Raji (cell line): ENCODE measurements around the gene CIB4.

ENCODE experiments used
- POLR2A ChIP-seq: IDR thresholded peaks from 2 replicates; pipeline ENCODE4 v1.6.1; 2011; ENCODE audit warnings: low read depth, low read length, control low read depth; ENCODE audit not compliant: insufficient read depth

The CIB4 gene

DNA sequence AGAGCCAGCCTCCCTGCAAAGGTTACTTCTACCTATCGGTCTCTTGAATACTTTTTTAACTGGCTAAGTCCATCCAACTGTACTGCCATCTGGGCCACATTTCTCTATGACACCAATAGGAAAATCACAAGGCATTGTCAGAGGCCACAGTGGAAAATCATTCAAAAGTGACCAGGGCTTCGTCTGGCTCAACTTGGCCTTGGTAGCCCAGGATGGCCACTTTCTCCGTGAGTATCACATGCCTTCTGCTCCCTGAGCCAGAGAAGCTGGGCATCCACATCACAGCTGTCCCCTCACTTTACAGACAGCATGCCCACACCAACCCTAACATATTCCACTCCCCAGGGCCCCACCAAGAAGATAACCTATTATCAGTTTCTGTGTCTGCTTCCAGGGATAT is 5.8 kb downstream of the CIB4 start:
- TF ChIP-seq POLR2A, result no peak

GRCh38 chr2:26634636-26635230 is 6.4 kb downstream of the CIB4 start:
- no peak for TF ChIP-seq POLR2A

DNA sequence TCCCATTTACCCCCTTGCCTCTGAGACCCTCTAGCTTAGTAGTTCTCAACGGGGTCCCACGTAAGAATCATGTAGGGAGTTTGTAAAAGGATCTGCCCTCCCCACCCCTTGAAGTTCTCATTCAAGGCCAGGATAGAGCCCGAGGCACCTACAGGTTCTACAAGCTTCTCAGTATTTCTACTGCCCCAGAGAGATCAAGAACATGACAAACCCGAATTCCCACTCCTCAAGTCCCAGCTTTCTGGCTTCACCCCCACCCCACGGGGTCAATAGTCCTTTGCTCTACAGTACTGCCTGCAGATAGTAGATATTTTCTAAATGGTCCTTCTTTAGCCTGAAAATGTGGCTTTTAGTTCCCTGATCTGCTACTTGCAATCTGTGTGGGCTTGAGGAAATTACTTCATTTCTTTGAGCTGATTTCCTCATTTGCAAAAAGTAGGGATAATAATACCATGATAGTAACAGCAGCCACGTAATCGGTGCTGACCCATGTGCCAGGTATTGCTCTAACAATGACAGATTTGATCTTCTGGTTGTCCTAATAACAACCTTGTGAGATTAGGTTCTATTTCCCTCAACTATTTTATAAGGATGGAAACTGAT is 7.1 kb downstream of the CIB4 start:
- TF ChIP-seq POLR2A, result no peak

DNA sequence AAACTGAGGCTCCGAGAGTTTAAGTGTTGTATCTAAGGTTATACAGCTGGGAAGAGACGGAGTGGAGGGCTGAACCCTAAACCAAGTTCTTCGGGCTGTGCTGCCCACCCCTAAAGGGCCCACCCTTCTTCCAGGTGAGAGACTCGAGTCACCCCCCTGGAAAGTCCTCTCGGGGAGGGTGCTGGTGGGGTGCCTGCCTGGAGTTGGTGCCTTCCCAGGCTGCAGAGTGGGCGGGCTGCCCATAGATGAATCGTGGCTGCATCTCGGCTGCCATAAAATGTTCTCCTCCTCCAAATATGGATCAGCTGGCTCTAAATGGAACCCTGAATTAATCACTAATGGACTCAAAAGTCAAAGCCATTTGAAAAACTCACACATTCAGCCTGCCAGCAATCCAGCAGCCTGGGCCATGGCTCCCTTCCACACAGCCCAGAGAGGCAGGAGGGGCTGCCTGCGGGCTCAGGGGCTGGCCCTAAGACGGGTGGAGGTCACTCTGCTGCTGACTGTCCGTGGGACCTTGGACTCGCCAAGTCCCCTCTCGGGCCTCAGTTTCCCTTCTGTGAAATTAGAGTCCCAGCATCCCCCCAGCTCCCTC is 7.7 kb downstream of the CIB4 start:
- no peak for TF ChIP-seq POLR2A

DNA sequence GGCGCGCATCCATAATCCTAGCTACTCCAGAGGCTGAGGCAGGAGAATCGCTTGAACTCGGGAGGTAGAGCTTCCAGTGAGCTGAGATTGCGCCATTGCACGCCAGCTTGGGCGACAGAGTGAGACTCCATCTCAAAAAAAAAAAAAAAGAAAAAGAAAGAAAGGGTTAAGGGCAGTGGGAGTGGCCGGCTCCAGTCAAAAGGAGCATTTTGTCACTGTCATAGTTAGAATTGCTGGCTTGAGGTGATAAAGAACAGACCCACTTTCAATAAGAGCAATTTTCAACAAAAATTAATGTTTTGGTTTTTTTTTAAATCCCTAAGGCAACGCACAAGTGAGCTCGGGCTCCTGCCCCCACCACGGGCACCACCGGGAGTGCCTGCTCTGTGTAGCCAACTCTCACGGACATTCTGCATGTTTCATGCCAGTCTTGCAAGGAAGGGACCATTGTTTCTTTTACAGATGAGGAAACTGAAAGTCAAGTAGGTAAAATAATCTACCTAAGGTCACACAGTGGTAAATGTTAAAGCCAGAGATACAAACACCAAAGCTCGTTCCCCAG is 8.5 kb downstream of the CIB4 start:
- TF ChIP-seq POLR2A, result no peak

GRCh38 chr2:26631401-26632170 is 9.6 kb downstream of the CIB4 start:
- no peak for TF ChIP-seq POLR2A

GRCh38 chr2:26630669-26631360 is 10.4 kb downstream of the CIB4 start:
- TF ChIP-seq POLR2A, result no peak

DNA sequence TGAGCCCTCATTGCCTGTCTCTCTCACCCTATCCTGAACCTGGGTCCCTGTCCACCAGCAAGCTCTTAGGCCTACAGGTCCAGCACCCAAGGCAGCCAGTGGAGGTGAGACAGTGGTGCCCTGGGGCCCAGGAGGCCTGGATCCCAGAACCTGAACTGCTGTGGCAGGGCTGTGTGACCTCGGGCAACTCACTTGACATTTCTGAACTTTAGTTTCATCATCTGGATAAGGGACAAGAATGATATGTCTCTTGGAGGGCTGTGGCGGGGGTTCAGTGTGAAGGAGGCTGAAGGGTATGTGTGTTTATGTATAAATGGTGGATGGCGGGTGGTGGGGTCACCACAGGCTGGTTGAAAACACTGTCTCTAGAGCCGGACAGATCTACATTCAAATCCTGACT is 10.9 kb downstream of the CIB4 start:
- TF ChIP-seq POLR2A, result no peak

GRCh38 chr2:26629751-26630150 is 11.4 kb downstream of the CIB4 start:
- no peak for TF ChIP-seq POLR2A

GRCh38 chr2:26629346-26629630 is 11.9 kb downstream of the CIB4 start:
- TF ChIP-seq POLR2A, result no peak

- TF ChIP-seq POLR2A, result no peak
Observed at GRCh38 chr2:26628561-26629345, 12.4 kb downstream of the CIB4 start.

DNA sequence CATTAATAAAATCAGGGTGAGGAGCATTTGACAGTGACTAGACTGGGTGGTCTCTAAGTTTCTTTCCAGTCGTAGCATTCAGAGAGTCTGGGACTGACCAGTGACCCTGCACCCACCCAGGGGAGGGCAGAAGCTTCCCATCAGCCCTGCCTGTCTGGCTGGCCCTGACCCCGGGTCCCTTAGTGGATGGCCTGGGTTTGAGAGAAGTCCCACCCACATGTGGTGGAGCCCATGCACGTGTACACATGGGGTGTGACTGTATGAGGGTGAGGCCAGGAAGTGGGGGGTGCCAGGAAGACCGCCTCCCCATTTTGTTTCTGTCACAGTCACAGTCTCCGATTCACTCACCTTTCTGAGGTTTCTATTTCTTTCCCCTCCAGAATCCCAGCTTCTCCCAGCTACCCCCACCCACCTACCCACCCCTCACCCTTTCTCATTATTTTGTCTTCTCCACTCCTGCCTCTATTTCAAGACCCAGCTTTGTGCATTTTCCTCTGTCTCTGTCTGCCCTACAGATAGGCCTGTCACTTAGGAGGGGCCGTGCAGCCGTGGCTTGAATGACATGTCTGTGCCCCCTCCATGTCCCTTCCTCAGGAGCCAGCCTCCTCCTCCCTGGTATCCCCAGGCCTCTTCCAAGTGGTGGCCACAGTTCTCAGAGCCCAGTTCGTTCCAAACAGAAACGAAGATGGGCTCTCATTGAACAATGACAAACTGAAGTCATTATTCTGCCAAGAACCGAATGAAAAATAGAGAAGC is 13.6 kb downstream of the CIB4 start:
- TF ChIP-seq POLR2A, result no peak

DNA sequence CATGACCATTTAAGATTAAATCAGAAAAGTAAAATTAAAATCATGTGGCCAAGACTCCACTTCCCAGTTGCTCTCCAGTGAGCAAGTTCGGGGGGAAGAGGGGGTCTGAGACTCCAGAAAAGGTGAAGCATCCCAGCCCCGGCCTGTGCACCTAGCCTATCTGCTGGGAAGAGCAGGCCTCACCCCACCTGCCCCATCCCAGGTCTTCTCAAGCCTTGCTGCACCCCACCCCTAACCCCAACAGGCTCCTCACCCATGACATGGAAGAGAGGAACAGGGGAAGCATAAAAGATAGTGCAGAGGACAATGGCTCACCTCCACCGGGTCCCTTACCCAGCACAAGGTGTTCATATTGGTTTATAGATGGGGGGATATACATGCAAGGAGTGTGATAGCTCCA is 14.6 kb downstream of the CIB4 start:
- no peak for TF ChIP-seq POLR2A

- TF ChIP-seq POLR2A, result no peak
Observed at GRCh38 chr2:26623541-26624495, 17.3 kb downstream of the CIB4 start.
